Glomerular endothelial cell (primary cell): ENCODE results near the gene TUBA4A. TPM values are rescaled to one million over a fixed set of nuclear protein-coding genes. Genes with fewer than 3 reads are reported as not detected.
A peak's percentile ranks its signal among the peaks of the same experiment; 100 is the strongest.

Source experiments
- DNase-seq: peaks from one replicate; pipeline ENCODE4 v3.0.0-alpha.2; 2011; ENCODE audit warnings: low read depth, low spot score; ENCODE audit errors: extremely low read depth
- total RNA-seq: library from RNA; depleted of rRNA; stranded (reverse); fragments of >200 nt; gene quantifications from 2 replicates; pipeline ENCODE4 v1.2.3, GENCODE V29; 2015

Gene TUBA4A
- total RNA-seq, 1 donor from 2014 or later, result 7.8 TPM

DNA sequence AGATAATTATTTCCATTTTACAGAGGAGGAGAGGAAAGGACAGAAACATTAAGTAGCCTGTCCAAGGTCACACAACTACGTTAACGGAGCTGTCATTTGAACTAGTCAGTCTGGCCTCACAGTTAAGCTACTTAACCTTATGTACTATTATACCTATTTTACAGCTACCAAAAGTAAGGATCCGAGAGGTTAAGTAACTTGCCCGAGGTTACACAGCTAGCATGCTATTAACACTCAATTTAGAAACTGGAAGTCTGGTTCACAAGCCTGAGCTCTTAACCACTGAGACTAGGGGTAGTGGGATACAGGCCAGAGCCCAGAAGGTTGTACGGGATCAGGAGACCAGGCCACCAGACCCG is 8.9 kb downstream of the TUBA4A start:
- no peak for DNase-seq

DNA sequence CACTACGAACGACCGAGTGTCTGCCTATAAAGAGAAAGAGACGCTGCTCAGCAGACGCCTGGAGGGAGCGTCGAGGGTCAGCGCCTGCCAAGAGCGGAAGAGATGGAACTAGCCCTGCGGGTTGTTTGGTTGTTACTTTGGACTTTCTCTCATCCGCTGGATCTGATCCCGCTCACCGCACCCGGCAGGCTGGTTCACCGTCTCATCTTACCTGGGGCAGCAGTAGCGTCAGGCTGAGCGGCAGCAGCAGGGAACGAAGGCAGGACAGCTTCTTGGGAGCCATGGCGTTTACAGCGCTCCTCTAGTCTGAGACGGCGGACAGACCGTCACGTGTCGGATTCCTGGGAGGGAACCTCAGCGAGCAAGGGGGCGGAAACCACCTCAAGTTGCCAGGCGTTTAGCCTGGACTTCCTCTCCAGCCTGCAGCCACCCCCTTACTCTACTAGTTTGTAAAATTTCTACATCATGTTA is 10.4 kb downstream of the TUBA4A start:
- DNase-seq, result no peak

DNA sequence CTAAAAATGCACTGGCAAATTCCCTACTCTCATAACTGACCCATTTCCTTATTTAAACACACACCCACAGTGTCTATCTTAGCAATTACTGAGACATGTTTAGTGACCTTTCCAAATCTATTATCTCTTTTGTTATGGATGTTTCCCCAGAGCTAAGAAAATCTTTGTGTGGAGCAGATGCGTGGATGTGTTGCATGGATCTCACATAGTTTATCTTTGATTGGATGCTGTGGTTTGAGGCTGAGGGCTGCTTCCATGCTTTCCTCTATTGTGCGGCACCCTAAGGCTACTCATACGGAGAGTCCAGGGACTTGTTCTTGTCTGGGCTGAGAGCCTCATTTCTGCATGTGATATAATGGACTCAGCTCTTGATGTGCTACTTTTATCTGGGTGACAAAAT is 19.4 kb downstream of the TUBA4A start:
- no peak for DNase-seq

DNA sequence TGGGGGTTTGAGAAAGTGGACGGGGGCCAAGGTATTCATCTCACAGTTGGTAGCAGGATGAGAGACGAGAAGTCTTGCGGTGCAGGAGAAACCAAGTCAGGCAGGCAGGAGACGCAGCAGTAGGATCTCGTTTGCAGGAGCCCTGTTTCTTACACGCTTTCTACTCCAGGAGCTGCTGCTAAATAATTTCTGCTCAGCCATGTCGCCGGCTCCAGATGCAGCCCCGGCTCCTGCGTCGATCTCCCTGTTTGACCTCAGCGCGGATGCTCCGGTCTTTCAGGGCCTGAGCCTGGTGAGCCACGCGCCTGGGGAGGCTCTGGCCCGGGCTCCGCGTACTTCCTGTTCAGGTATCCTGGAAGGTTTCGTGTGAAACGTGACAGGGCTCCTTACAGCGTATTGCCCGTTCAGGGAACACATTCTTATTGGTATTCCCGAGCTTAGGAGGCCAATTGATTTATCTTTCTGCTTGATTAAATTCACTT is 23.6 kb downstream of the TUBA4A start:
- no peak for DNase-seq

DNA sequence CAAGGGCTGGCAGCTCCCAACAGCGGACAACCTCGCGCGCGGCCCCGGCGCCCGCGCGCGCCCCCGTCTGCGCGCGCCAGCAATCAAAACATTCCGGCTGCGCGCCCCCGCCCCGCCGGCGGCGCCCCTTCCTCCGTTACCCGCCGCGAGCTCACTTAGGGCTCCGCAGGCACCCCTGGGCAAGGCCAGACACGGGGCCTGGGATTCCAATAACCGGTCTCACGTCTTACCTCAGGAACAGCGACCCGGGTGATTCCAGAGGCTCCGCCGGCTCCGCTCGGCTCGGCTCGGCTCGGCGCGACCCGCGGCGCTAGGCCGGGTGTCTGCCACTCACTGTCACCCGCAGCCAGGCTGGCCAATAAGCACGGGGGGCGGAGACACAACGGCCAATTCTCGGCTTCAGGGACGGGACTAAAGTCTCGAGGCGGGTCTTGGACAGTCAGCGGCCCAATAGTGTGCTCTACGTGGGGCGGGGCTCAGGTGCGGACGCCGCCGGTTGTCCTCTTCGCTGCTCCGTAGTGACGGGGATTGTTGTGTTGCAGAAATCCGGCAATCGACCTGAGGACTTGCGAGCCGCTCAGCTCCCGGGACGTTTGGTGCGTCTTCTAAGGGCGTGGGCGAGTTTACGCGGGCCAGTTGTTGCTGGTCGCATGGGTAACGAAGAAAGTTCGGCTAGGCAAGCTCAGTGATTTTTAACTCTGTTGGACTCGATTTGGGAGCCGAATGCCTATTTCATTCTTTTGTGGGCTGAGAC is 24.2 kb downstream of the TUBA4A start, which contains the start of the genes ANKZF1 and ATG9A:
ANKZF1 (plus strand) TSS at position 502 of the 754 bp plus-strand sequence. CDS start 452 bp downstream, outside the sequence.
ATG9A (minus strand) TSS at position 332 of the 754 bp plus-strand sequence. CDS start 1,612 bp downstream, outside the sequence.
- DNase-seq, result peak; percentile 76

DNA sequence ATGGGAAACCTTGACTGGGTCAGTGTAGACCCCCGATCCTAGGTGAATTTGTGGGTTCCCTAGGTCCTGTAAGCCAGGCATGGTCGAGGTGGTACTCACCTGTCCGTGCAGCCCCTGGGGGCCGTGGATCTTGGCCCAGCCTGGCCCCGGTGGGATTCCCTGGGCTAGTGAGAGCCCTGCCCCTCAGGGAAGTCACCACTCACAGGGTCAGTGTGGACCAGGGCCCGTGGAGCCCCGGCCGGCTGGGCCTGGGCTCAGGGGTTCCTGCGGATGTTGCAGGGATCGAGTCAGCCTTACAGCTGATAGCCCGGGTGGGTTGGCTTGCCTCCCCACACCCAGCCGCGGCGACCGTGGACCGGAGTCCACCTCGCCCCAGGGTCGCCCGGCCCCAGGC is 24.8 kb downstream of the TUBA4A start:
- DNase-seq, result no peak

DNA sequence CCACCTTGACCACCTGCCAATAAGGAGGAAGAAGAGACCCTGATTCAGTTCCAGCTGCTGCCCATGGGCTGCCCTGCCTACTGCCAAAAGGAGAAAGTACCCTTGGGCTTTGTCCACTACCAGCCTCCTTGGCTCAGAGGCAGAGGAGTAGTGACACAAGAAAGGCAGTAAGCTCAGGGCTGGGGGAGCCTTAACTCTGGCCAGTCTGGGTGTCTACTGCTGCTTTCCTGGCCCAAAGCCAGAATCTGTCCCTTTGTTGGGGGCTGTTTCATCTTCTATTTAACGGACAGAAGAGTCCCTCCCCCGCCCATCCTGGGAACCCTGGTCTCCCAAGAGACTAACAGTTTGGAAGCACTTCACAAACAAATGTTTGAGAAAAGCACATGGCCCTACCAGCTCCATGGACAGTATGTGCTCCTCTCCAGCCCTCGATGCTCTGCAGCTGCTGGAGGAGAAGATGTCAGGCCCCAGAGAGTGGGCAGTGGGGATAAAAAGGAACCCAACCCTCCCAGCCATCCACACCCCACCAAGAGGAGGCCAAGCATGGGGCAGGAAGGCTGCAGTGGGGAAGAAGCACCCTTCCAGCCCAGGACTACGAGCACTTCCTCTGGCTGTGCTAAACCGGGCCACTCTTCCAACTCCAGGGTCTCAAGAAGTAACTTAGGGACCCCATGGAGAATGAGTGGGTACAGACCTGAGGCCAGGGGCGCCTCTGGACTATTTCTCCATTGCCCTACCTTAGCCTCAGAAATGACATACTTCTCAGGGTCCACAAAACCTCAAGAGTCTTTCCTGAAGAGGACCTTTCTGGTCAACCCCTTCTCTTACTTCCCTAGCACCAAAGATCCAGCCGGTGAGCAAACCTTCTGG is 25.4 kb downstream of the TUBA4A start:
- DNase-seq, result no peak

DNA sequence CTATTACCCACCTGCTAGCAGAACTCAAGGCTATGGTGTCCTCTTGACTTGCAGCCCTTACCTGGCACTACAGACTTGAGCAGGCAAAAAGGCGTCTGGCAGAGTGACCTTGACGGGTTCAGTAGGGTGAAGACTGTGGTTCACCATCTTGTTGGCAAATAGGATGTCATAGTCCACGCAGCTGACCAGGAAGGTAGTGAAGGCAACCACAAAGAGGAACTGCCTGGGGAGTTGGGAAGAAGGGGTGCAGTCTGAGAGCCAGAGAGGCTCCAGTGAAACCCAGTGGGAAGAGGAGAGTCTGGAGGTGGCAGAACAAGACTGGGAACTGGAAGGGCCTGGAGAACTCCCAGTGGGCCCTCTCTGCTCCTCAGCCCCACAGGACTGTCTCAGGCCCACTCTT is 28.4 kb downstream of the TUBA4A start:
- DNase-seq, result no peak

DNA sequence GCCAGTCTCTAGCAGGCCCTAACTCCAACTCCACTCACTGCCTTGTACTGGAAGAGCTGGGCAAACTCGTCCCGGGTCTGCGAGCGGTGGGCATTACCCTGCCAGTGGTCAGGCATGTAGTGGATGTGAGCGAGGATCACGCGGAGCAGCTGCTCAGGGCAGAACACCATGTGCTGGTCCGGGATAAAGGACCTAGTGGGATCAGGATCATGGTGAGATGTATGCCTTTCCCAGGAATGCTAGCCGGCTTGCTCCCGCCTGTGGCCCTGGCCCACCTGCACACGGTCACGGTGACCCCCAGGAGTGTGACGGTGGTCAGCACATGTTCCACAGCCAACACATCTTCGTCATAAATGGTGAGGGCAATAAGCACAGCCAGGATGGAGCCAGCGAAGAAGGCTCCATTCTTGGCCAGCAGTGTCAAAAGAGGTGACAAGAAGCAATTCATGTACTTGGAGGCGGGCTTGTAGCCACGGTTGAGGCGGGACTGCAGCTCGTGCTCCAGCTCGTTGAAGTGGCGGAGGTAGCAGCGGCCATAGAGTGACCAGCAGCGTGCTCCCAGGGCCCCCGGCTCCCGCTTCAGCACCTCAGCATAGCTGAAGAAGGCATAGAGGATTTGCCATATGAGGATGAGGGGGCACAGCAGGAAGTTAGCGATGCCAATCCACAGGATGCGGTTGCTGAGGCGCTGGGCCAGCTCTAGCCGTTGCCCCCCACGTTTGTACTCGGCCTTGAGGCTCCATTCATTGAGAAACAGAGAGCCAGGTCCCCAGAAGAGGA is 29.7 kb downstream of the TUBA4A start:
- no peak for DNase-seq

DNA sequence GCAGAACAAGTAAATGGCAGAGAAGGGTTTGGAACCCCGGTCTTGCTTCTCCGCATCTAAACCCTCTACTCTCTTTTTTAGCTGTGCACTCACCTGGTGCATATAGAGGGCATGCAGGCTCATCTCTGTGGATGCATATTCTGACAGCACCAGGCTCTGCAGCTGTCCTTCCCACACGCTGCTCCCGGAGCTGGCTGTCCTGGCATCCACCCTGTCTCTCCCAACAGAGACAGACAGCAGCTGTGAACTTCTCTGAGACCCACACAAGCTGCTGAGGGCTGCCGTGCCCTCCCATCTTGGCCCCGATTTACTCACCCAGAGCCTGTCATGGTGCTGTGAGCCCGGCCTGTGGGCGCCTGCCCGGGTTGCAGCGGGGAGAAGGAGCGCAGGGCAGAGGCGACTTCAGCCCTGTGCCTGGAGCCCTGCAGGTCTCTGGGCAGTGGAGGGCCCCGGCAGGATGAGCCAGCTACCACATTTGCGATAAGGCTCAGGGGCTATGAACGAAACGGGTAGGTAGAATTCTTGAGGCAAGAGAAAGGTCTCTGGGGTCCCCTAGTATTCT is 31.7 kb downstream of the TUBA4A start:
- no peak for DNase-seq

DNA sequence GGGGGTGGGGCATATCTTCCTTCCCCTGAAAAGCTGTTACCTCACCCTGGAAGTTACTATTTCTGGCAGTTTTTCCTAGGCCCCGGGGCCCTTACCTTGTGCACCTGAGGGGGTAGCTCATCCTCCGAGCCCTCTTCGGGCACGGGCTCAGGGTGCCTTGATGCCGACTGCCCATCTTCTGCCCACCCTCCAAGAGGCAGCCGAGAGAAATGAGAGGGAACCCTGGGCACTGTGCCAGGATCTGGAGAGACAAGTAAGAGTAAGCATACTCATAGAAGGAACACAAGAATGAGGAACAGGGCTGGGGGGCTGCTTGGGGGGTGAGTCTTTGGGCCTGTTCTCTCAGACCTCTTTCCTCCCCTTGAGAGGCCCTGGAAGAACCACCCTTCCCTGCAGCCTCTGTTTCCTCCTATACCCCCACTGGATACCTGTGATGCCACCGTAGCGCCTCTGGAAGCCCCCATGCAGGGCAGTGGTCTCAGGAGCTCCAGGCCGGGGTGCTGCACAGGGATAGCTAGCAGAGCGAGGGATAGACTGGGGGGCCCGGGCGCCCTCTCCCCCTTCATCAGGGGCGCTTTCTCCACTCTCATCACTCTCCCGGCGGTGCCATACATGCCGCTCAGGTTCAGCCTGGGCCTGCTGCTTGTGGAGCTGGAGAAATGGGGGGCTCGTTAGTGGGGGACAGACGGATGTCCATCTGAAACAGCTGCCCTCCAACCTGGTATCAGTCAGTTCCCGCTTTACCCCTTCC is 32.9 kb downstream of the TUBA4A start:
- DNase-seq, result no peak

DNA sequence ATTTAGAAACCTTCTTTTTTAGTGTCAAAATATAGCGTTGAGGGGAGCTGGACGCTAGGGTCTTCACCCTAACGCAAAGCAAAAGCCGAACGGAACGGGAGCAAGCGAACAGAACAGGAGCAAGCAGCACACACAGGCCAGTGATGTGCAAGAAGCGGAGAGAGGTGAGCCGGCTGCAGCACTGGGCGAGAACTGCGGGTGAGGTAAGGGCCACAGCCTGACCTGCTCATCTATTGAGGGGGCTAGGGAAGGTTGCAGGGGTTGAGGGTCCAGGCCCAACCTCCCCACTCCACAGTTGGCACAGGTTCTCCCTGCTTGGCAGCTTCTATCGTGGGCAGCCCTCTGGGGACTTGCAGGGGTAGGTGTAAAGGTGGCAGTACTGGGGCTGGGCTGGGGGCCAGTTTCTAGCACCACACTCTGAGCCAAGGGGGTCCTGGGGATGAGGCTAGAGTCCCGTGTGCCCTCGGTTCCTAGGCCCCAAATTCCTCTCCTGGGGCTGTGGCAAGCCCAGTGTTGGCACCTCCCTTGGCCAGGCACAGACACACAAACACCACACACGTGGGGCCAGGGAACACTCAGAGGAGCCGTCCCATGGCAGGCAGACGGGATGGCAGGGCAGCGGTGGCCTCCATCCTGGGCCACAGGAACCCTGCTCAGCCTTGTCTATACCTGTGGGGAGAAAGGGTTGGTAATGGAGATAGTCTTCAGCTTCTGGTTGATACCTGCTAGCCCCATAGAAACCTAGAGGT is 33.8 kb downstream of the TUBA4A start:
- no peak for DNase-seq

DNA sequence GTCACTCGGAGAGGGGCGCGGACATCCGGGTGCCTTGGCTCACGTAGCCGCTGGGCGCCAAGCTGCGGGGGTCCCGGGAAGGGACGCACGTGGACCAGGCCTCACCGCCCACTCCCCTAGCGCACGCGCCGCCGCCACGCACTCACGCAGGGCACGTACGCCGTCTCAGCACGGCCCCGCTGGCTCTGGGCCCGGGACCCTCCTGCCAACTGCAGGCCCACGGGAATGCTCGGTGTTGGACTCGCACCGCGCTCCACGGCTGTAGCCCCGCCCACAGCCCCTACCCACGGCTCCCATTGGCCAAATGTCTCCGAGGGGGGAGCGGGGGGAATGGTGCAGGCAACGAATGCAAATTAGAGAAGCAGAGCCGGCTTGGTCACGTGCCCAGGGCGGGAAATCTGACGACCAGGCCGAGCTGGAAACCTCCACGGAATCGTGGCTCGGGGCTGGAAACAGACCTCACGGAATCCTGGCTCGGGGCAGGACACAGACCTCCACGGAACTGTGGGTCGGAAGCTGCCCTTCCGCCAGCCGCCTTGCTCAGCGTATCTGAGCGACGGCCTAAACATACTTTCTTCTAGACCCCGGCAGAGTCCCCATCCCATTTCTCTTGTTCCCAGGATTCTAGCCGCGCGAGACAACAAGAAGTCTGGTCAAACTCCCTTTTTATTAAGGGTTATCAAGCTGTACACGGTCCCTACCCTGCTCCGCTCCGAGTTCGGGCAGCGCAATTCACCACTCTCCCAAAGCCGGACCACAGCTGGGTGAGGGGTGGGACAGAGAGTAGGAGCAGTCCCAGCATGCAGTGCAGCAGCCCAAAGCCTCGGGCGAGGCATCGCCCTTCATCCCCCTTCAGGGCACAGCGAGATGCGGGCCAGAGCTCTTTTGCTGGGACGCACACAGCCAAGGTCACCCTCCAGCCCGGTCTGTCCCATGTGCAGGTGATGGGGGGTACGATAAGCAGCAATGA is 34.7 kb downstream of the TUBA4A start, which contains the start of gene ABCB6:
ABCB6 (minus strand) TSS at position 227 of the 970 bp plus-strand sequence. CDS start 285 bp downstream, outside the sequence.
- DNase-seq, result no peak

DNA sequence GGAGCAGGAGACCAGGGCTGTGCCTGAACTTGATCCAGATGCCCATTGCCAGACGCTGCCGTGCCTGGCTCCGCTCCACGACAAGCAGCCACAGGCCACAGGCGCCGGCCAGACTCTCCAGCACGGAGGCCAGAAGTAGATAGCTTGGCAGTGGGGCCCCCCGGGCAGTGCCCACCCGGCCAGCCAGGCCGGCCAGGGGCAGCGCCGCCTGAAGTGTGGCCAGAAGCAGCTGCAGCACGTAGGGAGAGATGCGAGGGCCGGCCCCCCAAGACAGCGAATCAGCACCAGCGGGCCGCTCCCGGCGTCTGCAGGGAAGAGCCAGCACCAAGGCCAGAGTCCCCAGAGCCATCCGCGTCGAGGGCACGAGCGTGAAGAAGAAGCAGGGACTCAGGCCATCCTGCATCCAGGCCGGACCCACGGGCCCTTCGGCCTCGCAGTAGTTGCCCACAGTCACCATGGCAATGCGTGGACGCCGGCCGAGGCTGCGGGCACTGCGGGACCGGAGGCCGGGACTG is 35.4 kb downstream of the TUBA4A start:
- no peak for DNase-seq

DNA sequence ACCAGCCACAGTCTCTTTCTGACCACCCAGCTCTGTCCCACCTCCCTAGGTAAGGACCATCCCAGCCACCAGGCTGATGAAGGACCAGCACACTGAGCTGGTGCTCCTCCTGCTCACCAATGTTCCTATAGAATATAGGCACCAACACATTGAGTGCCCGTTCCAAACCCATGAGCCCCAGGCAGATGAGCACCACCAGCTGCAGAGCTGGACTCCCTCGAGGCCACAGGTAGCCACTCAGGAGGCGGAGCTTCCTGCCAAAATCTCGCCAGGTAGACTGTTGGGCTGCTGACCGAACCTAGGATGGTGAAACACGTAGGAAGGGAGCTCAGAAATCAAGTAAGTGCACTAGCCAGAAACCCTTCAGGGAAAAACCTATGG is 37.2 kb downstream of the TUBA4A start:
- DNase-seq, result no peak

DNA sequence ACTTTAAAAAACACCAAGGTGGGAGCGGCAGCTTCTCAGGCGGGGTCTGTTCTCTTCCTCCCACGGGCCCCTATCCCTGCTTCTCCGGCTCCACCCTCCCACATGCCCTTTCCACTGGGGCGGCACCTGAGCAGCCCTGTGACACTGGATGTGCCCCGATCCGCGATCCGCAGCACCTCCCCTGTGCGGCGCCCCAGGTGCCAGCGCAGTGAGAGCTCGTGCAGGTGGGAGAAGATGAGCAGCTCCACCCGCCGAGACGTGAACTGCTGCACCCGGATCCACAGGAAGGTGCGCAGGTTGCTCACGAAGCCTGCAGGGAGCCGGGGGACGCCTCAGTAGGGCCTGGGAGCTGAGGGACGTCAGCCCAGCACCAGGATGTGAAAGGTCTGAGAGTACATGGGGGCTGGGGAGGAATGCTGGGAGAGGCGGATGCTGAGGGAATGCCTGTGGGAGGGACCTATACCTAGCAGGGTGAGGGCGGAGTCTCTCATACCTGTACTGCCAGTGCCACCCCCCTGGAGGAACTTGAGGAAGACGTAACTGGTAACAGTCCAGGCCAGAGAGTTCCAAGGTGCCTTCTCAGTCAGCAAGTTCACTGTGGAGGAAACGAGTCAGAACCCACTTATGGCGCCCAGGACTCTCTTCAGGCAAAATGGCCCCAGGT is 37.7 kb downstream of the TUBA4A start:
- DNase-seq, result no peak

DNA sequence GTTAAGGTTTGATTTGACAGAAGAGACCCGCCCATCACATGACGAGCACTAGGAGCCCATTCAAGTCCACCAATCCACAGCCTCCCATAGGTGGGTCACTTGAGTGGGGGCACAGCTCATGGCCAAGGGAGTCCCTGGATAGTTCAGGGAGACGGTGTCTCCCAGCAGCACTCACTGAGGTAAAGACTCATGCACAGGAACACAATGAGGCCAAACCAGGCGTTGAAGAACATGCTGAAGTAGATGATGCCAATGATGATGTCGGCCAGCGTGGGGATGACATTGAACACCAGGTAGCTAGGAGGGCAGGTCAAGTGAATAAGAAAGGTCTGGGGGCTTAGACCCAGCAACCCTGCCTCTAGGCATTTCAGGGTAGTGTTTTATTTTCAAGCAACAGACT is 38.9 kb downstream of the TUBA4A start:
- DNase-seq, result no peak
